RPMI7951 (cell line): Measurements from ENCODE around the gene TPRX2. TPM values are rescaled to one million over a fixed set of nuclear protein-coding genes. Genes with fewer than 3 reads are reported as not detected.
"Not testable (repeated sequence)": the region's sequence is repeated elsewhere in the genome, so short reads cannot be mapped to it uniquely, and the experiment has no call there.

Source experiments
- DNase-seq: peaks from one replicate; pipeline ENCODE4 v3.0.0-alpha.2; 2012; ENCODE audit warnings: low read depth
- total RNA-seq: library from RNA; depleted of rRNA; stranded (reverse); fragments of >200 nt; shearing (Covaris generic); gene quantifications from 2 replicates; pipeline ENCODE4 v1.2.3, GENCODE V29; 2014; rRNA removed

TPRX2 gene
- total RNA-seq: not detected in 2 replicates

GRCh38 chr19:47858646-47859285 is at the start of gene TPRX2:
TPRX2 (plus strand) TSS chr19:47859235; CDS start chr19:47859247, 12 bp downstream.
- DNase-seq: not testable (repeated sequence)

- DNase-seq: peak; percentile 60
Measured at GRCh38 chr19:47813304-47813994, 45.6 kb upstream of the TPRX2 start.

- no peak for DNase-seq
Measured at GRCh38 chr19:47813995-47814328, 45.1 kb upstream of the TPRX2 start.

GRCh38 chr19:47816270-47816669 is 42.8 kb upstream of the TPRX2 start:
- not testable (repeated sequence) for DNase-seq

GRCh38 chr19:47818221-47818620 is 40.8 kb upstream of the TPRX2 start:
- not testable (repeated sequence) for DNase-seq

GRCh38 chr19:47819858-47820257 is 39.2 kb upstream of the TPRX2 start:
- no peak for DNase-seq

GRCh38 chr19:47820410-47820809 is 38.6 kb upstream of the TPRX2 start:
- no peak for DNase-seq

- no peak for DNase-seq
Measured at GRCh38 chr19:47821460-47822020, 37.5 kb upstream of the TPRX2 start, which contains the start of gene CRX. CRX (plus strand) TSS chr19:47821937; CDS start chr19:47834444, 12,507 bp downstream.

GRCh38 chr19:47824396-47824795 is 34.6 kb upstream of the TPRX2 start:
- DNase-seq: no peak

GRCh38 chr19:47826800-47827199 is 32.2 kb upstream of the TPRX2 start:
- DNase-seq: no peak

GRCh38 chr19:47832723-47833122 is 26.3 kb upstream of the TPRX2 start:
- DNase-seq: no peak

- DNase-seq: no peak
Measured at GRCh38 chr19:47836038-47836437, 23.0 kb upstream of the TPRX2 start.

- DNase-seq: no peak
Measured at GRCh38 chr19:47839411-47839810, 19.6 kb upstream of the TPRX2 start.

GRCh38 chr19:47839913-47840312 is 19.1 kb upstream of the TPRX2 start:
- no peak for DNase-seq

- DNase-seq: no peak
Measured at GRCh38 chr19:47842941-47843340, 16.1 kb upstream of the TPRX2 start.

GRCh38 chr19:47848425-47848822 is 10.6 kb upstream of the TPRX2 start:
- no peak for DNase-seq

GRCh38 chr19:47848823-47849473 is 10.1 kb upstream of the TPRX2 start:
- no peak for DNase-seq

- no peak for DNase-seq
Measured at GRCh38 chr19:47853003-47853402, 6.0 kb upstream of the TPRX2 start.

GRCh38 chr19:47854459-47854858 is 4.6 kb upstream of the TPRX2 start:
- DNase-seq: no peak

GRCh38 chr19:47858231-47858630 is 804 bp upstream of the TPRX2 start:
- peak; percentile 67 for DNase-seq

GRCh38 chr19:47859838-47860237 is 803 bp downstream of the TPRX2 start:
- not testable (repeated sequence) for DNase-seq

GRCh38 chr19:47860602-47861297 is 1.7 kb downstream of the TPRX2 start:
- DNase-seq: no peak
